GM04503 (cell line): ENCODE data around the gene RCOR3.
"Not testable (repeated sequence)": the region's sequence is repeated elsewhere in the genome, so short reads cannot be mapped to it uniquely, and the experiment has no call there.

Source experiments
- DNase-seq: peaks from one replicate; pipeline ENCODE4 v3.0.0-alpha.2; 2012; ENCODE audit warnings: low read depth

Gene RCOR3

GRCh38 chr1:211341999-211342398 lies 82.8 kb downstream of the RCOR3 start:
- no peak for DNase-seq

- DNase-seq, result no peak
Measured at GRCh38 chr1:211343607-211344006, 84.4 kb downstream of the RCOR3 start.

GRCh38 chr1:211344152-211344618 lies 85.0 kb downstream of the RCOR3 start:
- no peak for DNase-seq

- DNase-seq, result no peak
Measured at GRCh38 chr1:211345719-211346118, 86.6 kb downstream of the RCOR3 start.

- DNase-seq, result no peak
Measured at GRCh38 chr1:211347077-211347844, 88.1 kb downstream of the RCOR3 start.

- DNase-seq, result no peak
Measured at GRCh38 chr1:211348547-211348946, 89.4 kb downstream of the RCOR3 start.

GRCh38 chr1:211349741-211350140 lies 90.6 kb downstream of the RCOR3 start:
- DNase-seq, result no peak

GRCh38 chr1:211352055-211352454 lies 92.9 kb downstream of the RCOR3 start:
- DNase-seq, result not testable (repeated sequence)

GRCh38 chr1:211352465-211352864 lies 93.3 kb downstream of the RCOR3 start:
- no peak for DNase-seq

- DNase-seq, result no peak
Measured at GRCh38 chr1:211352985-211353515, 93.9 kb downstream of the RCOR3 start.

GRCh38 chr1:211353562-211354212 lies 94.5 kb downstream of the RCOR3 start:
- DNase-seq, result no peak

GRCh38 chr1:211355873-211356272 lies 96.7 kb downstream of the RCOR3 start:
- DNase-seq, result no peak

GRCh38 chr1:211356723-211357407 lies 97.7 kb downstream of the RCOR3 start:
- no peak for DNase-seq

- no peak for DNase-seq
Measured at GRCh38 chr1:211358685-211359084, 99.5 kb downstream of the RCOR3 start.

- DNase-seq, result no peak
Measured at GRCh38 chr1:211359876-211360275, 100.7 kb downstream of the RCOR3 start.

- DNase-seq, result no peak
Measured at GRCh38 chr1:211361202-211361601, 102.0 kb downstream of the RCOR3 start.
